GM12873 (cell line): ENCODE results near the gene MCOLN1.

Source experiments
- CTCF ChIP-seq: IDR thresholded peaks from 2 replicates; pipeline ENCODE4 v1.5.1; 2012; ENCODE audit warnings: low read depth, mild to moderate bottlenecking, moderate library complexity, low read length, control low read depth; ENCODE audit not compliant: insufficient read depth; ENCODE audit errors: missing control alignments

The MCOLN1 gene

GRCh38 chr19:7480222-7480969, 42.0 kb upstream of the MCOLN1 start:
- no peak for TF ChIP-seq CTCF

GRCh38 chr19:7480970-7481255, 41.5 kb upstream of the MCOLN1 start:
- no peak for TF ChIP-seq CTCF

GRCh38 chr19:7482584-7483439, 39.6 kb upstream of the MCOLN1 start:
- no peak for TF ChIP-seq CTCF

- no peak for TF ChIP-seq CTCF
These were observed 38.7 kb upstream of the MCOLN1 start for GRCh38 chr19:7483720-7484201.

- TF ChIP-seq CTCF: no peak
These were observed 35.5 kb upstream of the MCOLN1 start for GRCh38 chr19:7486923-7487322.

- no peak for TF ChIP-seq CTCF
These were observed 33.6 kb upstream of the MCOLN1 start, which contains the start of gene PEX11G for GRCh38 chr19:7488736-7489353. Gene PEX11G, minus strand, starts transcription at chr19:7489035. Its CDS starts 25 bp downstream, at chr19:7489010.

GRCh38 chr19:7489609-7490044, 32.8 kb upstream of the MCOLN1 start:
- TF ChIP-seq CTCF: no peak
